HepG2 (cell line): ENCODE data around the gene COL13A1. TPM values are rescaled to one million over a fixed set of nuclear protein-coding genes. Genes with fewer than 3 reads are reported as not detected.
A peak's percentile ranks its signal among the peaks of the same experiment; 100 is the strongest.

ENCODE experiments used
- ATAC-seq: fragments of 200-7000 bp; cut with Tn5 transposase; 3 replicates; pipeline ENCODE4 v1.9.1; 2020; ENCODE audit warnings: mild to moderate bottlenecking, moderate library complexity
- BruUV-seq: library from RNA; stranded (reverse); fragments of 400-500 nt; replicated peaks from 2 replicates; lab custom pipeline; 2021; lab: Mats Ljungman, UMichigan
- CTCF ChIA-PET: fragments of 300-600 bp; formaldehyde crosslinking; extraction: SDS; loops from one replicate; lab custom pipeline; 2021; ENCODE audit warnings: low total read pairs, inconsistent platforms, low intra/inter-chr PET ratio; lab: Yijun Ruan, JAX
- POLR2A ChIA-PET: fragments of 350-600 bp; sonication (Branson Sonifier 250); formaldehyde crosslinking; loops from one replicate; lab custom pipeline; 2020; ENCODE audit warnings: antibody characterized with exemption, inconsistent platforms; lab: Yijun Ruan, JAX
- DNase-seq: peaks from one replicate; pipeline ENCODE4 v3.0.0-alpha.2; 2015; ENCODE audit warnings: low spot score
- FAIRE-seq: peaks from 3 replicates; lab custom pipeline; 2011; peaks lifted over from hg19 to GRCh38; lab: Jason Lieb, UNC
- H2AFZ ChIP-seq: one replicate; pipeline ENCODE4 v1.6.1; 2011; ENCODE audit warnings: low read length, inconsistent platforms
- H3K27ac ChIP-seq: fragments of 300-600 bp; 3 replicates; pipeline ENCODE4 v1.8.0; 2011; ENCODE audit warnings: mixed run types, mild to moderate bottlenecking, mixed read lengths, low read length, inconsistent platforms; ENCODE audit not compliant: insufficient read depth; ENCODE audit errors: extremely low read length
- H3K27me3 ChIP-seq, 2 experiments: fragments of 200-600 bp in 1 of 2; 2 replicates in 1 of 2; 3 replicates in 1 of 2; pipeline versions ENCODE4 v1.6.0 to v1.8.0; 2011; ENCODE audit warnings: low read length in 2 of 2, mild to moderate bottlenecking in 2 of 2, moderate library complexity in 2 of 2, inconsistent platforms in 1 of 2; ENCODE audit not compliant: insufficient read depth in 2 of 2, control insufficient read depth in 1 of 2
- H3K36me3 ChIP-seq, 2 experiments: fragments of 200-600 bp in 1 of 2; replicated peaks in 1 of 2; 2 replicates in 1 of 2; 3 replicates in 1 of 2; pipeline versions ENCODE4 v1.5.1 to v1.8.0; 2011; ENCODE audit warnings: low read length in 2 of 2, inconsistent platforms in 1 of 2; ENCODE audit not compliant: insufficient read depth in 2 of 2, control insufficient read depth in 1 of 2
- H3K4me1 ChIP-seq: 2 replicates; pipeline ENCODE4 v1.5.1; 2012; ENCODE audit warnings: low read length, inconsistent platforms; ENCODE audit not compliant: insufficient read depth
- H3K4me2 ChIP-seq: 2 replicates; pipeline ENCODE4 v1.6.0; 2011; ENCODE audit warnings: low read depth, low read length, inconsistent platforms
- H3K4me3 ChIP-seq, 3 experiments: fragments of 200-600 bp in 1 of 3; sonication (generic), shearing (Covaris generic) in 1 of 3; replicated peaks in 1 of 3; 2 replicates each; pipeline ENCODE4 v1.5.1; 2011 to 2016; ENCODE audit warnings: low read length in 3 of 3, inconsistent platforms in 2 of 3, low read depth in 2 of 3, mild to moderate bottlenecking in 2 of 3, control low read depth in 1 of 3, mixed read lengths in 1 of 3; ENCODE audit not compliant: insufficient read depth in 1 of 3
- H3K79me2 ChIP-seq: one replicate; pipeline ENCODE4 v1.6.1; 2011; ENCODE audit warnings: low read length, inconsistent platforms; ENCODE audit not compliant: insufficient read depth
- H3K9ac ChIP-seq: 2 replicates; pipeline ENCODE4 v1.6.0; 2011; ENCODE audit warnings: mild to moderate bottlenecking, low read depth, low read length, inconsistent platforms; ENCODE audit not compliant: insufficient read depth
- H3K9me3 ChIP-seq: 2 replicates; pipeline ENCODE4 v1.5.1; 2012; ENCODE audit warnings: mild to moderate bottlenecking, low read length
- H4K20me1 ChIP-seq: 2 replicates; pipeline ENCODE4 v1.6.0; 2011; ENCODE audit warnings: inconsistent platforms, mild to moderate bottlenecking, low read length, moderate library complexity; ENCODE audit not compliant: insufficient read depth
- ELF1 ChIP-seq: sonication (generic); formaldehyde crosslinking; IDR thresholded peaks from 2 replicates; pipeline ENCODE4 v1.4.0; 2020; ENCODE audit warnings: missing genetic modification reagents
- ELF3 ChIP-seq: IDR thresholded peaks from 2 replicates; pipeline ENCODE4 v1.6.1; 2016; ENCODE audit warnings: missing genetic modification reagents, missing compliant biosample characterization
- GFI1 ChIP-seq: sonication (generic); formaldehyde crosslinking; IDR thresholded peaks from 2 replicates; pipeline ENCODE4 v1.5.0; 2020; ENCODE audit warnings: missing genetic modification reagents, mild to moderate bottlenecking, borderline replicate concordance
- KDM1A ChIP-seq: IDR thresholded peaks from 2 replicates; pipeline ENCODE4 v1.6.1; 2016; ENCODE audit warnings: missing compliant biosample characterization
- MXI1 ChIP-seq: IDR thresholded peaks from 3 replicates; pipeline ENCODE4 v1.6.1; 2012; ENCODE audit warnings: low read depth, low read length, inconsistent platforms, borderline replicate concordance
- STAG1 ChIP-seq: sonication (generic); formaldehyde crosslinking; IDR thresholded peaks from 2 replicates; pipeline ENCODE4 v1.4.0; 2020; ENCODE audit warnings: missing genetic modification reagents
- TAF1 ChIP-seq: sonication (generic); formaldehyde crosslinking; IDR thresholded peaks from 2 replicates; pipeline ENCODE4 v1.4.0; 2020; ENCODE audit warnings: missing genetic modification reagents
- ZNF232 ChIP-seq: sonication (generic); formaldehyde crosslinking; IDR thresholded peaks from 2 replicates; pipeline ENCODE4 v1.4.0; 2020; ENCODE audit warnings: missing genetic modification reagents, borderline replicate concordance
- ZNF75D ChIP-seq: sonication (generic); formaldehyde crosslinking; IDR thresholded peaks from 2 replicates; pipeline ENCODE4 v1.8.1; 2023; ENCODE audit warnings: missing genetic modification reagents, mild to moderate bottlenecking, borderline replicate concordance
- WGBS: methylation state at CpG from one replicate; pipeline ENCODE4 v1.1.6; 2017; ENCODE audit warnings: low lambda C conversion rate; 5-methylcytosine and 5-hydroxymethylcytosine counted together
- in situ Hi-C: cut with HindIII; loops from 2 replicates; pipeline ENCODE4 v1.10.0; 2017; ENCODE audit warnings: low pct_unique_long_range_greater_than_20kb; ENCODE audit not compliant: extremely low pct_ligation_motif_present
- intact Hi-C: fragments of 100-400 bp; cut with micrococcal nuclease; formaldehyde crosslinking; loops from one replicate; pipeline ENCODE4 v1.10.0; 2022; ENCODE audit not compliant: unreplicated experiment
- polyA plus RNA-seq, 8 experiments: library from polyadenylated mRNA; depleted of rRNA in 3 of 8; stranded (reverse) in 7 of 8; unstranded in 1 of 8; fragments of >200 nt; fragmentation: Illumina TruSeq in 4 of 8; extraction: Trizol in 4 of 8; gene quantifications; 2 replicates each; pipeline versions ENCODE4 v1.2.1 to v1.2.3, GENCODE V29; 2011 to 2016; ENCODE audit warnings: low read depth in 4 of 8, missing spikeins in 1 of 8, mixed read lengths in 1 of 8; ENCODE audit not compliant: insufficient read depth in 1 of 8
- total RNA-seq, 5 experiments: library from RNA; depleted of rRNA; stranded (reverse); fragments of >200 nt; fragmentation: Illumina TruSeq; extraction: Trizol; gene quantifications; 2 replicates each; pipeline ENCODE4 v1.2.3, GENCODE V29; 2016; ENCODE audit warnings: low read depth in 1 of 5
- TF ChIP-seq, protein P1 (sequence below): sonication (generic); formaldehyde crosslinking; IDR thresholded peaks from 2 replicates; pipeline ENCODE4 v1.5.0; 2020; ENCODE audit warnings: missing genetic modification reagents
- TF ChIP-seq, protein P2 (sequence below): IDR thresholded peaks from 2 replicates; pipeline ENCODE4 v1.6.1; 2016
- TF ChIP-seq, protein P3 (sequence below): sonication (generic); formaldehyde crosslinking; conservative IDR thresholded peaks from 2 replicates; pipeline ENCODE4 v1.4.0; 2020; ENCODE audit warnings: missing genetic modification reagents
- TF ChIP-seq, protein P4 (sequence below): sonication (generic); formaldehyde crosslinking; IDR thresholded peaks from 2 replicates; pipeline ENCODE4 v1.5.1; 2020; ENCODE audit warnings: mild to moderate bottlenecking, missing genetic modification reagents
- TF ChIP-seq, protein P5 (sequence below): sonication (generic); formaldehyde crosslinking; IDR thresholded peaks from 2 replicates; pipeline ENCODE4 v1.9.0; 2022; ENCODE audit warnings: missing genetic modification reagents, mild to moderate bottlenecking, borderline replicate concordance

The COL13A1 gene
- total and polyA plus RNA-seq, 2 of the 13 experiments (the other 11 are each of a cell fraction or from before 2014, with no cell fraction given) = 0.07 TPM; not detected in 1

DNA sequence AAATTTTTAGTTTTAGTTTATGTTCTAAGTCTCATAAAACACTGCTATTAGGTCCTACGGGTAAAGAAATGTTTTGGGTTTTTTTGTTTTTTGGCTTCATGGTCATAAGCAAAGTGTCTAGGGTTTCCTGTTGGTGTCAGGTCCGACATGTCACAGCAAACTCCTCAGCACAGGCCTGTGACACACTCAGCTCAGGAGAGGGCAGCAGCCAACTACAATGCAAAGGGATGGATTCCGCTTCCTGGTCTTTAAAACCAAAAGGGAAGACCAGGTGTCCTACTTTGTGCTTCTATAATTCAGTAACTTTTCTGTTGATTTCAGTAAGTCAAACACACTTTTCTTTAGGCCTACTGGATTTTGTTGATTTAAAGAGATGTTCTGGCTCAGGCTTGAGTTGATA lies 167.1 kb downstream of the COL13A1 start:
- peak overlapping the region; percentile 59 for H3K4me2 ChIP-seq
- no peaks in the 10 kb centered on the region for H4K20me1 ChIP-seq
- POLR2A ChIA-PET = no interaction called here
- ATAC-seq = peak; percentile 95
- in situ Hi-C loops (no loop called here), intact Hi-C loops (loop anchor here (2.0 kb wide), 1 partner anchor 84 kb away; the partner anchor contains the start of gene MACROH2A2)
- peak; percentile 57 for DNase-seq
- peak overlapping the region; percentile 81 for H2AFZ ChIP-seq
- H3K27me3 ChIP-seq = peaks cover 7 to 55% of the 10 kb centered on the region in 2 experiments; a peak in 3 of 5 replicates
- no peak overlapping the region for H3K27ac ChIP-seq
- BruUV-seq = no TSS peak
- CTCF ChIA-PET = interaction anchor here (1.3 kb wide), 1 partner anchor 147 kb away, joined by 4 read pairs; no protein-coding TSS in a partner anchor
- FAIRE-seq = peak; percentile 46
- H3K9me3 ChIP-seq = no peaks in the 10 kb centered on the region
- peaks cover 6% of the 10 kb centered on the region; the same call in 1 of the 2 replicates for H3K4me1 ChIP-seq
- H3K36me3 ChIP-seq = no peaks in the 10 kb centered on the region
- no peak overlapping the region for H3K4me3 ChIP-seq
- no peak overlapping the region for H3K9ac ChIP-seq
- H3K79me2 ChIP-seq = no peaks in the 10 kb centered on the region
- WGBS = 7% methylated on average over 3 of the region's 3 CpGs
- TF ChIP-seq ZNF75D (CRISPR knock-in tag) (no peak), KDM1A (CRISPR knock-in tag) (no peak), STAG1 (CRISPR knock-in tag) (peak; percentile 82), ELF1 (peak; percentile 57; the same call in 1 of the 2 replicates), GFI1 (CRISPR knock-in tag) (no peak), MXI1 (no peak), ELF3 (peak; percentile 78), TAF1 (CRISPR knock-in tag) (no peak), ZNF232 (CRISPR knock-in tag) (no peak)
- TF ChIP-seq, protein P1, sequence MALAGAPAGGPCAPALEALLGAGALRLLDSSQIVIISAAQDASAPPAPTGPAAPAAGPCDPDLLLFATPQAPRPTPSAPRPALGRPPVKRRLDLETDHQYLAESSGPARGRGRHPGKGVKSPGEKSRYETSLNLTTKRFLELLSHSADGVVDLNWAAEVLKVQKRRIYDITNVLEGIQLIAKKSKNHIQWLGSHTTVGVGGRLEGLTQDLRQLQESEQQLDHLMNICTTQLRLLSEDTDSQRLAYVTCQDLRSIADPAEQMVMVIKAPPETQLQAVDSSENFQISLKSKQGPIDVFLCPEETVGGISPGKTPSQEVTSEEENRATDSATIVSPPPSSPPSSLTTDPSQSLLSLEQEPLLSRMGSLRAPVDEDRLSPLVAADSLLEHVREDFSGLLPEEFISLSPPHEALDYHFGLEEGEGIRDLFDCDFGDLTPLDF (CRISPR knock-in tag) = no peak
- TF ChIP-seq, protein P2, sequence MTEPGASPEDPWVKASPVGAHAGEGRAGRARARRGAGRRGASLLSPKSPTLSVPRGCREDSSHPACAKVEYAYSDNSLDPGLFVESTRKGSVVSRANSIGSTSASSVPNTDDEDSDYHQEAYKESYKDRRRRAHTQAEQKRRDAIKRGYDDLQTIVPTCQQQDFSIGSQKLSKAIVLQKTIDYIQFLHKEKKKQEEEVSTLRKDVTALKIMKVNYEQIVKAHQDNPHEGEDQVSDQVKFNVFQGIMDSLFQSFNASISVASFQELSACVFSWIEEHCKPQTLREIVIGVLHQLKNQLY = no peak
- TF ChIP-seq, protein P3, sequence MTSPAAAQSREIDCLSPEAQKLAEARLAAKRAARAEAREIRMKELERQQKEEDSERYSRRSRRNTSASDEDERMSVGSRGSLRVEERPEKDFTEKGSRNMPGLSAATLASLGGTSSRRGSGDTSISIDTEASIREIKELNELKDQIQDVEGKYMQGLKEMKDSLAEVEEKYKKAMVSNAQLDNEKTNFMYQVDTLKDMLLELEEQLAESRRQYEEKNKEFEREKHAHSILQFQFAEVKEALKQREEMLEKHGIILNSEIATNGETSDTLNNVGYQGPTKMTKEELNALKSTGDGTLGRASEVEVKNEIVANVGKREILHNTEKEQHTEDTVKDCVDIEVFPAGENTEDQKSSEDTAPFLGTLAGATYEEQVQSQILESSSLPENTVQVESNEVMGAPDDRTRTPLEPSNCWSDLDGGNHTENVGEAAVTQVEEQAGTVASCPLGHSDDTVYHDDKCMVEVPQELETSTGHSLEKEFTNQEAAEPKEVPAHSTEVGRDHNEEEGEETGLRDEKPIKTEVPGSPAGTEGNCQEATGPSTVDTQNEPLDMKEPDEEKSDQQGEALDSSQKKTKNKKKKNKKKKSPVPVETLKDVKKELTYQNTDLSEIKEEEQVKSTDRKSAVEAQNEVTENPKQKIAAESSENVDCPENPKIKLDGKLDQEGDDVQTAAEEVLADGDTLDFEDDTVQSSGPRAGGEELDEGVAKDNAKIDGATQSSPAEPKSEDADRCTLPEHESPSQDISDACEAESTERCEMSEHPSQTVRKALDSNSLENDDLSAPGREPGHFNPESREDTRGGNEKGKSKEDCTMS = no peak
- TF ChIP-seq, protein P4, sequence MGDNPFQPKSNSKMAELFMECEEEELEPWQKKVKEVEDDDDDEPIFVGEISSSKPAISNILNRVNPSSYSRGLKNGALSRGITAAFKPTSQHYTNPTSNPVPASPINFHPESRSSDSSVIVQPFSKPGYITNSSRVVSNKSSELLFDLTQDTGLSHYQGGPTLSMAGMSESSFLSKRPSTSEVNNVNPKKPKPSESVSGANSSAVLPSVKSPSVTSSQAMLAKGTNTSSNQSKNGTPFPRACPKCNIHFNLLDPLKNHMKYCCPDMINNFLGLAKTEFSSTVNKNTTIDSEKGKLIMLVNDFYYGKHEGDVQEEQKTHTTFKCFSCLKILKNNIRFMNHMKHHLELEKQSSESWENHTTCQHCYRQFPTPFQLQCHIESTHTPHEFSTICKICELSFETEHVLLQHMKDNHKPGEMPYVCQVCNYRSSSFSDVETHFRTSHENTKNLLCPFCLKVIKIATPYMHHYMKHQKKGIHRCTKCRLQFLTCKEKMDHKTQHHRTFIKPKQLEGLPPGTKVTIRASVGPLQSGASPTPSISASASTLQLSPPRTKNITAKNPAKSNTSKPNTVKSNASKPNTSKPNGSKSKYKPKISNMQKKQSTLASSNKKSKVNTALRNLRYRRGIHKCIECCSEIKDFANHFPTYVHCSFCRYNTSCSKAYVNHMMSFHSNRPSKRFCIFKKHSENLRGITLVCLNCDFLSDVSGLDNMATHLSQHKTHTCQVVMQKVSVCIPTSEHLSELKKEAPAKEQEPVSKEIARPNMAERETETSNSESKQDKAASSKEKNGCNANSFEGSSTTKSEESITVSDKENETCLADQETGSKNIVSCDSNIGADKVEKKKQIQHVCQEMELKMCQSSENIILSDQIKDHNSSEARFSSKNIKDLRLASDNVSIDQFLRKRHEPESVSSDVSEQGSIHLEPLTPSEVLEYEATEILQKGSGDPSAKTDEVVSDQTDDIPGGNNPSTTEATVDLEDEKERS (CRISPR knock-in tag) = no peak
- TF ChIP-seq, protein P5, sequence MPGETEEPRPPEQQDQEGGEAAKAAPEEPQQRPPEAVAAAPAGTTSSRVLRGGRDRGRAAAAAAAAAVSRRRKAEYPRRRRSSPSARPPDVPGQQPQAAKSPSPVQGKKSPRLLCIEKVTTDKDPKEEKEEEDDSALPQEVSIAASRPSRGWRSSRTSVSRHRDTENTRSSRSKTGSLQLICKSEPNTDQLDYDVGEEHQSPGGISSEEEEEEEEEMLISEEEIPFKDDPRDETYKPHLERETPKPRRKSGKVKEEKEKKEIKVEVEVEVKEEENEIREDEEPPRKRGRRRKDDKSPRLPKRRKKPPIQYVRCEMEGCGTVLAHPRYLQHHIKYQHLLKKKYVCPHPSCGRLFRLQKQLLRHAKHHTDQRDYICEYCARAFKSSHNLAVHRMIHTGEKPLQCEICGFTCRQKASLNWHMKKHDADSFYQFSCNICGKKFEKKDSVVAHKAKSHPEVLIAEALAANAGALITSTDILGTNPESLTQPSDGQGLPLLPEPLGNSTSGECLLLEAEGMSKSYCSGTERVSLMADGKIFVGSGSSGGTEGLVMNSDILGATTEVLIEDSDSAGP (CRISPR knock-in tag) = no peak
